ENCODE data around the gene NXPH3.

- no peak for TF ChIP-seq CTCF (IDR thresholded peaks at IDR 0.05)
- TF ChIP-seq POLR2A (IDR thresholded peaks at IDR 0.05) = no peak
Observed at GRCh38 chr17:49567104-49567521, 8.6 kb upstream of the NXPH3 start.
